ENCODE measurements around the gene POC1A.

POC1A gene

DNA sequence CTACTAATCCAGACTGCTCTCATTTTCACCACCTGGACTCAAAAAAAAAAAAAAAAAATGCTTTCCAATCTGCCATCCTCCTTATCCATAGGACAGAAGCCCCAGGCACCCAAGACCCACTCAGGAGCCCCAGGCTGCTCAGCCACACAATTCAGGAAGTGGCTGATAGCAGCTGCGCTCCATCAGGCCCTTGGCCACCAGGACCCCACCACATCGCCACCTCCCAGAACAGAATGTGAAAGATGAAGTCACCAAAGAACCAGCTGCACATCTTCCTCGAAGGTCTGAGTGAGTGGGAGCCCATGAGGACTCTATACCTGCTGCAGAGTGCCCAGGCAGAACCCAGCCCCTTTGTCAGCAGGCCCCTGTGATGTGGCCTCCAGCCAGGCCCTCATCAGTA, 19.5 kb downstream of the POC1A start:
- no peak overlapping the region for H3K4me3 Mint-ChIP-seq
- no peaks in the 10 kb centered on the region for H3K9me3 Mint-ChIP-seq (ENCODE audit: low read depth)
- no peaks in the 10 kb centered on the region for H3K36me3 Mint-ChIP-seq
- no peaks in the 10 kb centered on the region for H3K27me3 Mint-ChIP-seq
- H3K27ac Mint-ChIP-seq, result peak overlapping the region; percentile 6
- H3K4me1 Mint-ChIP-seq (ENCODE audit: low read depth), result no peaks in the 10 kb centered on the region

DNA sequence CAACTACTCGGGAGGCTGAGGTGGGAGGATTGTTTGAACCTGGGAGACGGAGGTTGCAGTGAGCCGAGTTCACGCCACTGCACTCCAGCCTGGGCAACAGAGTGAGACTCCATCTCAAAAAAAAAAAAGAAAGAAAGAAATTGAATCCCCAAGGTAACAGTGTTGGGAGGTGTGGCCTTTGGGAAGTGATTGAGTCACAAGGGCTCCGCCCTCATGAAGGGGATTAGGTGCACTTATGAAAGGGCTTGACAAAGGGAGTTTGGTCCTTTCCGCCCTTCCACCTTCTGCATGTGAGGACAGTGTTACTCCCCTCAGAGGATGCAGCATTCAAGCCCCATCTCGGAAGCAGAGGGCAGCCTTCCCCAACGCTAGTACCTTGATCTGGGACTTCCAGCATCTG, 21.3 kb downstream of the POC1A start:
- Mint-ChIP-seq H3K4me3 (no peak overlapping the region), H3K27me3 (no peaks in the 10 kb centered on the region), H3K9me3 (ENCODE audit: low read depth) (no peaks in the 10 kb centered on the region), H3K36me3 (no peaks in the 10 kb centered on the region), H3K27ac (no peak overlapping the region), H3K4me1 (ENCODE audit: low read depth) (no peaks in the 10 kb centered on the region)

DNA sequence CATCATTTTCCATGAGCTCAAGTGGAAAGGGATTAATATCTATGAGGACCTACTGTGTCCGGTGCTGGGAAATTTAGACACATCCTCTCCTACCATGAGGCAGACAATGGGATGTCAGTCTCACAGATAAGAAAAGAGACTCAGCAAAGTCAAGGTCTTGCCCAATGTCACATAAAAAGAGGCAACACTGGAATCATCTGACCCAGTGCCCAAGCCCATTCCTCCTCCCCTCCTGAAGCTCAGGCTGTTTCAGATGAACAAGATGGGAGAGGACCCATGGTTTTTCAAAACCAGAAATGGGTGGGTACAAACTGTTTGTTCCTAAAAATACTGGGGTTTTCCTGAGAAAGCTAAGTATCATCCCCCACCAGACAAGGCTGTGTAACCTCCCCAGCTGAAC, 22.2 kb downstream of the POC1A start:
- Mint-ChIP-seq H3K27ac (no peak overlapping the region), H3K36me3 (no peaks in the 10 kb centered on the region), H3K4me1 (ENCODE audit: low read depth) (no peaks in the 10 kb centered on the region), H3K27me3 (no peaks in the 10 kb centered on the region), H3K4me3 (no peak overlapping the region), H3K9me3 (ENCODE audit: low read depth) (no peaks in the 10 kb centered on the region)

DNA sequence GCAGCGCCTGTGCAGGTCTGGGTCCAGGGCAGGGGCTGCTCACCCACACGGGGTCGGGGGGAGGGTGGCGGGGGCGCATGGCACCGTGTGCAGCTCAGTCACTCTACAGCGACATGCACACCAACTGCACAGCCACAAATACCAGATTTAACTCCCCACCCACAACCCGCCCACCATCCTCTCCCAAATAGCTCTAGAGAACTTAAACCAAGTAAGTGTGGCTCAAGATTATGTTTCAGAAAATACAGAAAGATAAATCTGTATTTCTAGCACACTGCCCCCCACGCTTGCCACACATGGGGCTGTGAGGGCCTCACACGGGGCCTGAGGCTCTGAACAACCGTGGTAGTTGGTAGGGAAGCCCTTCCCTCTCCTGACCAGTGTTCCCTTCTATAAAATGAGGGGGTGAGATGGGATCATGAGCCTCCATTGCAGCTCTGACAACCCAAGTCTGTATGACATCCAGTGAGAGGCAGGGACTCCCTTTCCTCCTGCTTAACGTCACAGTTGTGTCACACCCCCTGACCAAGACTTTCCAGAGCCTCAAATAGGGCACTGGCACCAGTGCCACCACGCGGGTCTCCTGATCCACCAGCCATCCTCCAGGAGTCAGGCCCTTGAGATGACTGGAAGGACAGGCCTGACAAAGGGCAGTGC, 23.1 kb downstream of the POC1A start:
- Mint-ChIP-seq H3K36me3 (no peaks in the 10 kb centered on the region), H3K4me3 (no peak overlapping the region), H3K27ac (no peak overlapping the region), H3K4me1 (ENCODE audit: low read depth) (no peaks in the 10 kb centered on the region), H3K27me3 (no peaks in the 10 kb centered on the region), H3K9me3 (ENCODE audit: low read depth) (no peaks in the 10 kb centered on the region)

DNA sequence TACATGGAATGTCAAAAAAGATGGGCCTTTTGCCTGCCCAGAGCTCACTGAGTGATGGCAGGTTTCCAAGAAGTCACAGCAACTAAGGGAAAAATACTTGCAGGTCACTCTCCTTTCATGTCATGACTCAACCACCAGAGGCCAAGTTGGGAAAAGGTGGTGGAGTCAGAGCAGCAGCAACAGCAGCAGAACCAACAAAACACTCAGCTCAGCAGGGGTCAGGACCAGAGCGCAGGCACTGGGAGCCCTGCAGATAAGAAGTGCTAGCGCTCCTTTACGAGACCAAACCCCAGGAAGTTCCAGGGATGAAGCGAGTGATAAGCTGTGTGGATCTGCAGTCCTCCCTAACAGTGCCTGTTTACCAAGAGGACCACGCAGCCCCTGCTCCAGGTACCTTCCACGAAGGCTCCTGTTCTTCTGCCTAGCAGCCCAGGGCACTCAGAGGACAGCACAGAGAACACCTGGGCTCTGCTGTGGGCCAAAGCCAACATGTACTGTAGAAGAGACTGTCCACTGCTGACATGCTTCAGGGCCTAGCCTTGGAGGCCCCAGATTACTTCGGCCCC, 26.0 kb downstream of the POC1A start:
- H3K36me3 Mint-ChIP-seq, result no peaks in the 10 kb centered on the region
- no peaks in the 10 kb centered on the region for H3K27me3 Mint-ChIP-seq
- no peak overlapping the region for H3K27ac Mint-ChIP-seq
- H3K4me3 Mint-ChIP-seq, result no peak overlapping the region
- no peaks in the 10 kb centered on the region for H3K4me1 Mint-ChIP-seq (ENCODE audit: low read depth)
- H3K9me3 Mint-ChIP-seq (ENCODE audit: low read depth), result no peaks in the 10 kb centered on the region

DNA sequence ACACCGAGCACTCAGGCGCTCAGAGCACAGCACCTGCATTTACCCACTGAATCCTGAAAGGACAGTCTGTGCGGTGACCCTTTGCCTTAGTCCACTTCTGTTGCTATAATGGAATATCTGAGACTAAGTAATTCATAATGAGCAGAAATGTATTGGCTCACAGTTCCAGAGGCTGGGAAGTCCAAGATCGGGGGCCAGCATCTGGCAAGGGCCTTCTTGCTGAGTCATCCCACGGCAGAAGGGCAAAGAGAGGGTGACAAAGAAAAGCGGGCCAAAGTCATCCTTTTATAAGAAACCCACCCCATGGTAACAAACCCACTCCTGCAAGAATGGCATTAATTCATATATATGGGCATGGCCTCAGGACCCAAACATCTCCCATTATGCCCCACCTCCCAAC, 27.7 kb downstream of the POC1A start:
- Mint-ChIP-seq H3K4me1 (ENCODE audit: low read depth) (no peaks in the 10 kb centered on the region), H3K27ac (no peak overlapping the region), H3K27me3 (no peaks in the 10 kb centered on the region), H3K4me3 (no peak overlapping the region), H3K9me3 (ENCODE audit: low read depth) (no peaks in the 10 kb centered on the region), H3K36me3 (no peaks in the 10 kb centered on the region)

DNA sequence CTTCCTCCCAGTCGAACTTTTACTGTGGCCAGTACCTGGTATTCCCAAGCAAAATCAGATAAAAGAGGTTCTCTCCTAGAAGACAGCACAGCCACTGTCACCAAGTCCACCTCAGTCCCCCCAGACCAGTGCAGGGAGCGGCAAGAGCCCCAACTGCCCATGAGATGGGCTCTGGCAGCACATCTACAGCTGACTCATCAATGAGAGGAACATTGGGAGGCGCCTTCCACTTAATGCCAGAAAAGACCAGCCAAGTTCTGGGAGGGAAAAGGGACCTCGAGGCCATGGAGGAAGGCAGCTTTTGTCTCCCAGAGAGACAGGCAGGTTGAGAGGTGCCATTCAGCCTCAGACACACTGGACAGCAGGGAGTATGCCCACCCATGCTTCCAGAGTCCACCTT, 28.2 kb downstream of the POC1A start:
- H3K27me3 Mint-ChIP-seq, result no peaks in the 10 kb centered on the region
- H3K4me3 Mint-ChIP-seq, result no peak overlapping the region
- no peaks in the 10 kb centered on the region for H3K36me3 Mint-ChIP-seq
- no peak overlapping the region for H3K27ac Mint-ChIP-seq
- H3K4me1 Mint-ChIP-seq (ENCODE audit: low read depth), result no peaks in the 10 kb centered on the region
- no peaks in the 10 kb centered on the region for H3K9me3 Mint-ChIP-seq (ENCODE audit: low read depth)

DNA sequence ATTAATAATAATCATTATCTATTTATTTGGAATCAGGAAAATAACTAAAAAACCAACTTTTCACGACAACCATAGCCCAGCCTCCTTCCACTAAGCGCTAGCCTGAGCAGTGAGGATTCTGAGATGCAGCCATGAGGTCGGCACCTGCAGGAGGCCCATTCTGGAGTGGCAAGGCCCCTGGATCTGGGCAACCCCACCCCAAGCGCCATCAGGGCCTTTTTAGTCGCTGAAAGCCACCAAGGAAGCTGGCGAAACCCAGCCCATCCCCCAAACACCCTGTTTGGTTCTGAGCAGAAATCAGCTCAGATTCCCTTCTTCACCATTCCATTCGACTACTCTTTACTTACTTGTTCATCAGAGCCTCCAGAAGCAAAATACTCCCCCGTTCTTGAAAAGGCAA, 29.5 kb downstream of the POC1A start:
- Mint-ChIP-seq H3K36me3 (no peaks in the 10 kb centered on the region), H3K27ac (no peak overlapping the region), H3K27me3 (no peaks in the 10 kb centered on the region)

DNA sequence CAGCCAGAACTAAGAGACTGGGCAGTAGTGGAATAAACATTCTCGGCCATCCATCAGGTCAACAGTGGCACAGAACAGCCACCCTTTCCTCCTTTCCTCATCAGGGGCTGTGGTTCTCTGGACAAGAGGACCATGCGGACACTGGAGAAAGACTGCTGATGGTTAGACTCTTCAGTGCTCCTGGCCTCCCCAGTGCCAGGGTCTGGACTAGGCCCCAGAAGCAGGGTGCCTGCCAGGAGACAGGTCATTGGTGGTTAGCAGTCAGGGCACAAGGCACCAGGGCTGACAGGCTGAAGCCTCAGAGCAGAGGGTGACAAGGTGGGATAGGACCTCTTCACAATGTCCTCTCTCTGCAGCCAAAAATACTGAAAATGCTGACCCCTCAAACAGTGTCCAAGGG, 30.1 kb downstream of the POC1A start:
- Mint-ChIP-seq H3K27ac (no peak overlapping the region), H3K9me3 (ENCODE audit: low read depth) (no peaks in the 10 kb centered on the region), H3K4me3 (no peak overlapping the region), H3K4me1 (ENCODE audit: low read depth) (no peaks in the 10 kb centered on the region), H3K36me3 (no peaks in the 10 kb centered on the region), H3K27me3 (no peaks in the 10 kb centered on the region)

More for the DNA sequence above, 29.5 kb downstream of the POC1A start:
- Mint-ChIP-seq H3K4me1 (ENCODE audit: low read depth) (no peaks in the 10 kb centered on the region), H3K4me3 (no peak overlapping the region), H3K9me3 (ENCODE audit: low read depth) (no peaks in the 10 kb centered on the region)

DNA sequence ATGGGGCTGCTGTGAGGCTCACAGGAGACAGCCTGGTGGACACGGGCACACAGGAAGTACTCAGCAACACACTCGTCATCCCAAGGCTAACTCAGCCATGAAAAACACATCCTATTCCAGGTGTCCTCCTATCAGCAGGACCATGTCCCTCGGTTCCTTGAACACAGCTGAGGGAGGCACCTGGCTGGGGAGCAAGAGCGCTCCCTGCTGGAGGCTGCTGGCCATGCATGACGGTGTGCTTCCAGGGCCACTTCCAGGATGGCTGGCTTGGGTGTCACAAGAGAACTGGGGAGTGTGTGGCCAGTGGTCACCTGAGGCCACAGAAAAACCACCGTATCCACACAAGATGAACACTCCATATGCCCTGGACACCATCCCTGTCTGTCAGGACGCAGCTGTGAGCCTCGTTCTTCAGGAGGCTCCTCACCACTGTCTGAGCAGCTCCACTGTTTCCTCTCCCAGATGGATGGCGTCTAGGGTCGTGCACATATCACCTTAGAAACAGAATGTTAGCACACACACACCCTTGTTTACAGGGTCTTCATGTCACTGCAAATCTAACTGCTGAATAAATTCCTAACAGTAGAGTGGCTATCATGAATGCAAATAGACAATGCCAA, 31.0 kb downstream of the POC1A start:
- no peaks in the 10 kb centered on the region for H3K27me3 Mint-ChIP-seq
- H3K4me1 Mint-ChIP-seq (ENCODE audit: low read depth), result no peaks in the 10 kb centered on the region
- no peak overlapping the region for H3K27ac Mint-ChIP-seq
- H3K9me3 Mint-ChIP-seq (ENCODE audit: low read depth), result no peaks in the 10 kb centered on the region
- no peaks in the 10 kb centered on the region for H3K36me3 Mint-ChIP-seq
- no peak overlapping the region for H3K4me3 Mint-ChIP-seq

DNA sequence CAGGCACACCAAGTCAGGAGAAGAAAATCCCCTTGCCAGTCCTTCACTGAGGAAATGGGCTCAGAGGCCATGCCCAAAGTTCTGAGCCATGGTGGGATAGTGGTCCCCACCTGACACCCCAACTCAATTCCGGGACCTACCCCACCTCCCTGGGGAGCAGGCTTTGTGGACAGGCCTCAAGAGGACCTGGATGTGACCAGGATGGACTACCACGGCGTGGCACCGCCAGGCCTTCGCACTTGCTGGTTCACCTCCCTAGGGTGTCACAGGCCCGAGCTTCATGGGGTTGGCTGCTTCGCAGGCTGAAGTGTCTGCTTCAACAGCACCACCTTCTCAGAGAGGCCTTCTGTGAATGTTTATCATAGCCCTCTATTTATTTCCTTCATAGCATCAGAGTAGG, 31.7 kb downstream of the POC1A start:
- H3K36me3 Mint-ChIP-seq, result no peaks in the 10 kb centered on the region
- no peaks in the 10 kb centered on the region for H3K9me3 Mint-ChIP-seq (ENCODE audit: low read depth)
- no peak overlapping the region for H3K27ac Mint-ChIP-seq
- H3K4me3 Mint-ChIP-seq, result no peak overlapping the region
- no peaks in the 10 kb centered on the region for H3K27me3 Mint-ChIP-seq
- no peaks in the 10 kb centered on the region for H3K4me1 Mint-ChIP-seq (ENCODE audit: low read depth)

DNA sequence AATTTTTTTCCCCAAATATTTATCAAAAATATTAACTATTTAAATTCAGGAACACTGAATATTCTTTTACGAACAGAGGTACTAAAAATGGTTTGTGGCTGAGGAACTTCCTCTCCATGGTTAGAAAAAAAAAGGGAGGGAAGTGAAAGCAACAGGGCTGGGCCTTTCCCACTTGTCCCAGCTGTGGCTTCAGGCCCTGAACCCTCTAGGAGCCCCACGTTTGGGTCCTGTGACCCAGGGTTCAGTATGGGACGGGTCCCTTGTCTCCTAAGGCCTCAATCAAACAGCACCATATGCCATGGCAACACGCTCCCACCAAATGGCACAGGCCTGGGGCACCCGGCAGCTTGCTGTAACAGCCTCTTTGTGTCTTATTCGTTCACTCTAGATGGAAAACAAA, 32.4 kb downstream of the POC1A start:
- Mint-ChIP-seq H3K9me3 (ENCODE audit: low read depth) (no peaks in the 10 kb centered on the region), H3K27me3 (no peaks in the 10 kb centered on the region), H3K4me1 (ENCODE audit: low read depth) (no peaks in the 10 kb centered on the region), H3K4me3 (no peak overlapping the region), H3K27ac (no peak overlapping the region), H3K36me3 (no peaks in the 10 kb centered on the region)

DNA sequence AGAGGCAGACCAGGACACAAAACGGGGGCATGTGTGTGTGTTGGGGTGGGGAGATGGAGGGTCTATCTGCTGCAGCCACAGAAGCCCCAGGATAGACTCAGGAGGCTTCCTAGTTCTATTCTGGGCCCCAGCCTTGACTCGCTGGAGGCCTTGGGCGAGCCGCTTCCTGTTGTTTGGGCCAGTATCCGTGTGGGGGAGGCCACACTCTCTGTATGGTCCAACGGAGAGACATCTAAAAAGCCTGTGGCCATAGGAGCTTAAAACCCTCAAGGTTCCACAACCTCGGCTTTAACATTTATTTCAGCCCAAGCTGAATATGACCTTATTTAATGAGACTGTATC, 32.8 kb downstream of the POC1A start:
- H3K27ac Mint-ChIP-seq, result no peak overlapping the region
- H3K36me3 Mint-ChIP-seq, result no peaks in the 10 kb centered on the region
- H3K4me3 Mint-ChIP-seq, result no peak overlapping the region
- H3K27me3 Mint-ChIP-seq, result no peaks in the 10 kb centered on the region
- no peaks in the 10 kb centered on the region for H3K4me1 Mint-ChIP-seq (ENCODE audit: low read depth)
- H3K9me3 Mint-ChIP-seq (ENCODE audit: low read depth), result no peaks in the 10 kb centered on the region

DNA sequence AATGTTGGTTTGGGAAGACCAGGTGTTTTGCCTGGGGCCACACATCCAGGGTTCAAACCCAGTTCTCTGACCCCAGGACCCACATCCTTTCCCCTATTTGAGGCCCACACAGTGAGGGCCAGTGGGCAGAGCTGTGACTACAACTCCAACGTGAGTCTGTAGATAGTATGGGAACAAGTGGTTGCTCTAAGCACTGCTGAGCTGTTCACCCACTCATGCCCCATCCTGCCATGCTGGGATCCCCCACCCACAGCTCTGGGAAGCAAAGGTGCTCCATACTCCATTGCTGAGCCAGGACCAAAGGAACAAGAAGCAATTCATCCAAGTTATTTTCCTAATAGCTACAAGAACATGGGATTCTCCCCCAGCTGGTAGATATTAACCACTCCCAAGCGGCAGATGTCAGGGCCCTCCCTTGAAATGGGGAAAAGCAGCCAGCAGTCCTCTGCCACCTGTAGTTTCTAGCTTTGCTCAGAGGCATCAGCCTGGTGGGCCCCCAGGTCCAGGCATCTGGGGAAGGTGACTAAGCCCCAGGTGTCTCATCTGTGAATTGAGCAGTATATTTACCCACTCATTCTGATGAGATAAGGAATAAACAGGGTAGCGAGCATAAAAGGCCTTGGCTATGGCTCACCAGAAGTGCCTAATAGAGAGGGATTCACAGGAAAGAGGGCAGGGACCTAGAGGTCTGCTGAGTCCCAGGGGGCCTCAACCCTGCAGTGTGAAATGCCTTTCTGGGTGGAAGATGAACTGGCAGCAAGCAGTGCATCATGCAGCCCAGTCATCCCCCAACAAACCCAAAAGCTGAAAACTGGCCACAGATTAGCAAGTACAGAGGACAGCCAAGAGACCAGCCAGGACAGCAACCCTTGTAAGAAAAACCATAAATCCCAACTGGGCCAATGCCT, 33.4 kb downstream of the POC1A start:
- Mint-ChIP-seq H3K27ac (no peak overlapping the region), H3K4me3 (no peak overlapping the region), H3K36me3 (no peaks in the 10 kb centered on the region), H3K4me1 (ENCODE audit: low read depth) (no peaks in the 10 kb centered on the region), H3K27me3 (no peaks in the 10 kb centered on the region), H3K9me3 (ENCODE audit: low read depth) (no peaks in the 10 kb centered on the region)

DNA sequence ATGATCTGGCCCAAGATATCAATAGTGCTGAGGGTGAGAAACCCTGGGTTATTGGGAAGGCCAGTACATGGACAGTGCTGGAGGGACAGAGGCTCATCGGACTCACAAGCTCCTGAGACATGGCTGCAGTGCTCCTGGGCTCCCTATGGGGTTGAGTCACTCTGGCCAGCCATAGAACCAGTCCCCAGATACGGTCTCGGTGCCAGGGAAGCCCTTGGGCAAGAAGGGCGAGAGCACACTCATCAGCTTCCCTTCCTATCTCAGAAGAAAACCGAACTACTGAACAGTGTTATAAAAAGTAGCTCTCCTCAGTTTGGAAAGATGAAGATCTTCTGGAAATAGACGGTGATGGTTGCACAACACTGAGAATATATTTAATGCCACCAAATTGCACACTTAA, 34.4 kb downstream of the POC1A start:
- Mint-ChIP-seq H3K9me3 (ENCODE audit: low read depth) (no peaks in the 10 kb centered on the region), H3K27me3 (no peaks in the 10 kb centered on the region), H3K27ac (no peak overlapping the region), H3K4me3 (no peak overlapping the region), H3K36me3 (no peaks in the 10 kb centered on the region), H3K4me1 (ENCODE audit: low read depth) (no peaks in the 10 kb centered on the region)
